ENCODE data around the gene CFAP161.

CFAP161 gene

DNA sequence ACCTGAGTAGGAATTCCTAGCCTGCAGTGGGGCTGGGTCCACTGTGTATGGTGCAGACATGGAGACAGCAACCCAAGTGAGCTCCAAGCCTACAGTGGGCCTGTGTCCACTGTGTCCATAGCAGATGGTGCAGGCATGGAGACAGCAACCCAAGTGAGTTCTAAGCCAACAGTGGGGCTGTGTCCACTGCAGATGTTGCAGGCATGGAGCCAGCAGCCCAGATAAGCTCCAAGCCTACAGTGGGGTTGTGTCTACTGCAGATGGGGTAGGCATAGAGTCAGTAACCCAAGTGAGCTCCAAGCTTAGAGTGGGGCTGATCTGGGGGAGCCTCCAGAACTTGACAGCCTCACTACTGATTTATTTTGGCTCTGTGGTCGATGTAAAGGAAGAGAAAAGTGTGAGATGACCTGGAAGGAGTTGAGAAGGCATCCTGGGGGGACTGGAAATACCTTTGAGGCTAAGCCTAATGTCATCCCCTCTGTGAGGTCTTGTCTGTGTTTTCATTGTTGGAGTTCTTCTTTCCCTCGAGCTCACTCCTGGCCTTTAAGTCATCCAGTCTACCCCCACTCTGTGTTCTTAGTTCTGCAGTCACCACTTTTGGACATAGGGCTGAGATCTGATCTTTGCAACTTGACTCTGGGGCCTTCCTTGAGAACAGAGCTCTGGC, 40.2 kb downstream of the CFAP161 start:
- H3K9me3 ChIP-seq (ENCODE audit: severe bottlenecking) = no peaks in the 10 kb centered on the region
- no peaks in the 10 kb centered on the region for H3K36me3 ChIP-seq
- H3K4me3 ChIP-seq (ENCODE audit: low read depth, low read length) = no peak overlapping the region
- no peaks in the 10 kb centered on the region for H3K27me3 ChIP-seq (ENCODE audit: insufficient read depth, low read depth, severe bottlenecking)
- no peak for DNase-seq
- H3K27ac ChIP-seq = no peak overlapping the region
- TF ChIP-seq, protein P1, sequence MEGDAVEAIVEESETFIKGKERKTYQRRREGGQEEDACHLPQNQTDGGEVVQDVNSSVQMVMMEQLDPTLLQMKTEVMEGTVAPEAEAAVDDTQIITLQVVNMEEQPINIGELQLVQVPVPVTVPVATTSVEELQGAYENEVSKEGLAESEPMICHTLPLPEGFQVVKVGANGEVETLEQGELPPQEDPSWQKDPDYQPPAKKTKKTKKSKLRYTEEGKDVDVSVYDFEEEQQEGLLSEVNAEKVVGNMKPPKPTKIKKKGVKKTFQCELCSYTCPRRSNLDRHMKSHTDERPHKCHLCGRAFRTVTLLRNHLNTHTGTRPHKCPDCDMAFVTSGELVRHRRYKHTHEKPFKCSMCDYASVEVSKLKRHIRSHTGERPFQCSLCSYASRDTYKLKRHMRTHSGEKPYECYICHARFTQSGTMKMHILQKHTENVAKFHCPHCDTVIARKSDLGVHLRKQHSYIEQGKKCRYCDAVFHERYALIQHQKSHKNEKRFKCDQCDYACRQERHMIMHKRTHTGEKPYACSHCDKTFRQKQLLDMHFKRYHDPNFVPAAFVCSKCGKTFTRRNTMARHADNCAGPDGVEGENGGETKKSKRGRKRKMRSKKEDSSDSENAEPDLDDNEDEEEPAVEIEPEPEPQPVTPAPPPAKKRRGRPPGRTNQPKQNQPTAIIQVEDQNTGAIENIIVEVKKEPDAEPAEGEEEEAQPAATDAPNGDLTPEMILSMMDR (IDR thresholded peaks at IDR 0.05; ENCODE audit: low read depth, low read length) = no peak

DNA sequence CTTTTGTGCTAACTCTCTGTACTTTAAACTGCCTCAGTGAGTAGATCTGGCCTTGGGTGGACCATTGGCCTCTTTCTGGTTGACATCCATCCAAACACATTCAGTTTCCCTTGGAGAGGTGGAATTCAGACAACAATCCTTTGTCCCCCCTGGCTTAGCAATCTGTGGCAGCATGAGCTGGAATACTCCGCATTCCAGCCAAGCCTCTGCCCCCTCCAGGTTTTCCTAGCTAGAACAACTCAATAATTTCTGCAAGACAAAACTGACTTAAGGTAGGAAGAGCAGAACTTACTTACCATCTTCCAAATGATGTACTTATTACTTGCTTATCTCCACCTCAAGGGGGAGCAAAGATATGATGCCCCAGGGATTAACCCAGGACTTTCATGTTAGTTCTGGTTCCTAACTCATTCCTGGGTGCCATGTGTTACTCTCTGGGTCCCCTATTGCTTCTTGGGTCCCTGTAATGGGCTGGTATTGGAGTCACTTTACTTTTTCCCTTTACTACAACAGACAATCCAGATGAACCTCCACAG, 40.8 kb downstream of the CFAP161 start:
- no peak for DNase-seq
- TF ChIP-seq, protein P1 (IDR thresholded peaks at IDR 0.05; ENCODE audit: low read depth, low read length) = no peak
- H3K27me3 ChIP-seq (ENCODE audit: insufficient read depth, low read depth, severe bottlenecking) = no peaks in the 10 kb centered on the region
- H3K27ac ChIP-seq = no peak overlapping the region
- H3K9me3 ChIP-seq (ENCODE audit: severe bottlenecking) = no peaks in the 10 kb centered on the region
- H3K4me3 ChIP-seq (ENCODE audit: low read depth, low read length) = no peak overlapping the region
- H3K36me3 ChIP-seq = no peaks in the 10 kb centered on the region

DNA sequence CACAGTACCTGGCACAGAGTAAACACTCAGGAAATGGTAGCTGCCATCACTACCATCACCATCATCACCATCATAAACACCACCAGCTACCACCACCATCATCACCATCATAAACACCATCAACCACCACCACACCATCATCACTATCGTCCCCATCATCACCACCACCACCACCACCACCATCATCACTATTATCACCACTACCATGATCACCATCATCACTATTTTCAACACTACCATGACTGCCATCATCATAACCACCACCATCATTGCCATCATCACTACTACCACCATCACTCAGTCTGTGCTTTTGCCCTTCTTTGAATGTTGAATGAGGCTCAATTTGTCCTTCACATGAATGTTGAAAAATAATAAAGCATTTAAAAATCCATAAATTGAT, 41.4 kb downstream of the CFAP161 start:
- H3K9me3 ChIP-seq (ENCODE audit: severe bottlenecking) = no peaks in the 10 kb centered on the region
- DNase-seq = no peak
- TF ChIP-seq, protein P1 (IDR thresholded peaks at IDR 0.05; ENCODE audit: low read depth, low read length) = no peak
- no peak overlapping the region for H3K27ac ChIP-seq
- H3K4me3 ChIP-seq (ENCODE audit: low read depth, low read length) = no peak overlapping the region
- H3K27me3 ChIP-seq (ENCODE audit: insufficient read depth, low read depth, severe bottlenecking) = no peaks in the 10 kb centered on the region
- no peaks in the 10 kb centered on the region for H3K36me3 ChIP-seq

DNA sequence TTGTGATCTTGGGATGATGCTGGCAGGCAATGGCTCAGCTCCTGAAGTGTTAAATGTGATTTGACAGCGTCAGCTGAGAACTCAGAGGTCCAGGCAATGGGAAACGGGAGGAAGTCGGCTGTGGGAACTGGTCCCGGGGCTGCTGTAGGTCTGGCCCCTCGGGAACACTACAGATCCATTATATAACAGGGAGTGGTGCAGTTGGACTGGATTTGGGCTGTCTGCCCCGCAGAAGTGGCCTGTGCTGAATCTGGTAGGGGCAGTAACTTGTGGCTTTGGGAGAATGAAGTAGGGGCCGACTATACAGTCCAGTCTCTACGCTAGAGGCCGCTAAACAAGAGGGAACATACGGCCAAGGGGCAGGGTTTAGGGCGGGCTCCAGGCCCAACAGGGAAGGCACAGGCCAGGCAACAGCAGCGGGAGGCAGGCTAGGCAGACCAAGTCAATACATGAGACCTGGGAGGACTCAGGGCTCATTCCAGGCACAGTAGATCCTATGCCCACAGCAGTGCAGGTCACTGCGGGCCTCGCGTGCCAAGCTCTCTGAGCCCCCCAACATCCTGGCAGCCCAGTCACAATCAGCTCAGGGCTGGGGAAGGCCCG, 42.3 kb downstream of the CFAP161 start:
- H3K4me3 ChIP-seq (ENCODE audit: low read depth, low read length) = no peak overlapping the region
- H3K9me3 ChIP-seq (ENCODE audit: severe bottlenecking) = no peaks in the 10 kb centered on the region
- H3K27ac ChIP-seq = no peak overlapping the region
- no peaks in the 10 kb centered on the region for H3K27me3 ChIP-seq (ENCODE audit: insufficient read depth, low read depth, severe bottlenecking)
- H3K36me3 ChIP-seq = no peaks in the 10 kb centered on the region
- TF ChIP-seq, protein P1 (IDR thresholded peaks at IDR 0.05; ENCODE audit: low read depth, low read length) = no peak
- DNase-seq = no peak

DNA sequence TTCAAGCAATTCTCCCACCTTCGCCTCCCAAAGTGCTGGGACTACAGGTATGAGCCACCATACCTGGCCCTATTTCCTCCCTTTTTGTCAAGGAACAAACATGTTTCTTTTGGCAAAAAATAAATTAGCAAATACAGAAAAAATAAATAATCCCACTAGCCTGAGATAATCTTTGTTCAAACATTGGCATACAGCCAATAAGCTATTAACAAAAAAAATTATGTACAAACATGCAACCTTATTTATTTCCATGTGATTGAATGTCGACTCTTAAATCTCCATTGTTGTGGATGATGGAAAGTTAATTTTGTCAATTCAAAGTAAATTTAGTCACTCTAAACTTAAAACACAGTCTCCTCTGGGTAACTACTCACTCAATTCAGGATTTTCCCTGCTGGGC, 44.3 kb downstream of the CFAP161 start:
- no peaks in the 10 kb centered on the region for H3K27me3 ChIP-seq (ENCODE audit: insufficient read depth, low read depth, severe bottlenecking)

More for the DNA sequence above, 44.3 kb downstream of the CFAP161 start:
- no peak overlapping the region for H3K4me3 ChIP-seq (ENCODE audit: low read depth, low read length)
- H3K9me3 ChIP-seq (ENCODE audit: severe bottlenecking) = no peaks in the 10 kb centered on the region
- no peaks in the 10 kb centered on the region for H3K36me3 ChIP-seq
- DNase-seq = no peak
- TF ChIP-seq, protein P1 (IDR thresholded peaks at IDR 0.05; ENCODE audit: low read depth, low read length) = no peak
- H3K27ac ChIP-seq = no peak overlapping the region

Measured in WERI-Rb-1 (cell line).